Globus pallidus (tissue), 1 donor: ENCODE data around the gene C1orf74.

Experiments used
- DNase-seq: peaks from one replicate; pipeline ENCODE4 v3.0.0-alpha.2; 2015; ENCODE audit warnings: low spot score

Gene C1orf74

GRCh38 chr1:209784265-209785169, at the start of gene C1orf74:
TSS of gene C1orf74 (minus strand) at chr1:209784559. CDS start at chr1:209783634, 925 bp downstream.
- peak; percentile 97 for DNase-seq

GRCh38 chr1:209831615-209832014, 47.3 kb upstream of the C1orf74 start:
- DNase-seq: no peak

DNA sequence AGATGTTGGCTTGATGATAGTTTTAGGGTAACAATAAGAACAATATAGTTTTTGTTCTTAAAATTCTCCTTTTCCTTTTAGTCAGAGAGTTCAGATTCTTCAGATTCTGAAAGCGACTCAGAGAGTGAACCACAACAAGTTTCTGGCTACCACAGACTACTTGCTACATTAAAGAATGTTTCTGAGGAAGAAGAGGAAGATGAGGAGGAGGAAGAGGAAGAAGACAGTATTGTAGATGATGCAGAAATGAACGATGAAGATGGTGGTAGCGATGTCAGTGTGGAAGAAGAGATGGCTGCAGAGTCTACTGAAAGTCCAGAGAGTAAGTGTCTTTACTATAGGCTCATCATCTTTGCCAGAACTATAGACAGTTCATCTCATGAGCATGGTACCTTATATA, 46.4 kb upstream of the C1orf74 start:
- no peak for DNase-seq

- DNase-seq: no peak
These were observed 45.4 kb upstream of the C1orf74 start for GRCh38 chr1:209829716-209830115.

- peak; percentile 90 for DNase-seq
These were observed 43.3 kb upstream of the C1orf74 start, which contains the start of gene UTP25 for GRCh38 chr1:209827384-209828262. TSS of gene UTP25 (plus strand) at chr1:209827972. CDS start at chr1:209828064, 92 bp downstream.

- no peak for DNase-seq
These were observed 41.5 kb upstream of the C1orf74 start for GRCh38 chr1:209825591-209826434.

DNA sequence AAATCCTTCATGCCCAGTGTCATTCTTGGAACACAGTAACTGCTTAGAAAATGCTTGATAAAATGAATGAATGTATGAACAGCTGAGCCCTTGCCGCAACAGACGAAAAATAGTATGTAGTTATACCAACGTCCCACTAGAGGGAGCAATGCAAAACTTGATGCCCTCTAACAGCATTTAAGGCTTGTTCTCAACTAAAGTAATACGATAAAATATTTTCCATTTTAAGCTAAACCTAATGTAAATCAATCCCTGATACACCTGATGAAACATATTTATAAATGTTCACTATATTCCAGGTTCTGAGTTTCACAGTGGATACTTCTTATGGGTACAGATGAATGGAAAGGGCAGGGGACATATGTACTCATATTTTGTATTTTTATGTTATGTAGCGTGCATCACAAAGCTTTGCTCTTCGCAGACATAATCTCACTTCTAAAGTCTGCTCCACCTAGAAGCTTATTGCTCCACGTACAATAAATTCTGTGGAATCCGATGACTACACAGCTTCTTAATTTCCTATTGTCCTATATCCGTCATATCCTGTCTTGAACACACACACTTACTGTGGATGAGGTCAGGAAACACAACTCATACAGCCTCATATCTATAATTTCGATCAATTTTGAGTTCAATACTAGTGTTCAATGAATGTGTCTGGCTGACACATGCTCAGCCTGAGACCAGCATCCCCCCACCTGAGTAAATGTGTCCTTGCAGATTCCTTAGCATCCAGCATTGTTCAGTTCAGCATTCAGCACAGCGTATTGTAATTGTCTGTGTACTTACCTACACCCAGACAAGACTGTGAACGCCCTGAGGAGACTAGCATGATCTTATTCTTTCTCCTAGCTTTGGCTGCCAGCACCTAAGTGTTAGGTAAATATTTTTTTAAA, 39.0 kb upstream of the C1orf74 start:
- DNase-seq: peak; percentile 42

DNA sequence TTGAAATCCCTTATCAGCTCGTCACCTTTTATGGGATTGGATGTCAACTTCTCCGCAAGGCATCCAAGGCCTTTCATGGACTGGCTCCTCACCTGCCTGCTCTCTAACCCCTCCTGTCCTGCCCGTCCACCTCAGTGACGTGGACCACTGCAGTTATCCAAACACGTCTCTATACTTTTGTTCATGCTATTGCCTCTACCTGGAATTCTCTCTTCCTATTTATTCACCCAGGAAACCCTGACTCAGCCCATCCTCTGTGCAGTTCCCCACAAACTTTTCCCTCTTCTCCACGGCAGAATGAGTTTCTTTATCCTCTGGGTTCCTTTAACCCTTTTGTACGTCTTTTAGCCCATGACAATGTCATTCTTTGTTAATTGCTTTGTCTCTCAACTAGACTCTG, 38.3 kb upstream of the C1orf74 start:
- DNase-seq: no peak

GRCh38 chr1:209820986-209821385, 36.6 kb upstream of the C1orf74 start:
- DNase-seq: no peak

- DNase-seq: no peak
These were observed 34.7 kb upstream of the C1orf74 start for GRCh38 chr1:209819058-209819457.

- no peak for DNase-seq
These were observed 33.3 kb upstream of the C1orf74 start for GRCh38 chr1:209817691-209818090.

DNA sequence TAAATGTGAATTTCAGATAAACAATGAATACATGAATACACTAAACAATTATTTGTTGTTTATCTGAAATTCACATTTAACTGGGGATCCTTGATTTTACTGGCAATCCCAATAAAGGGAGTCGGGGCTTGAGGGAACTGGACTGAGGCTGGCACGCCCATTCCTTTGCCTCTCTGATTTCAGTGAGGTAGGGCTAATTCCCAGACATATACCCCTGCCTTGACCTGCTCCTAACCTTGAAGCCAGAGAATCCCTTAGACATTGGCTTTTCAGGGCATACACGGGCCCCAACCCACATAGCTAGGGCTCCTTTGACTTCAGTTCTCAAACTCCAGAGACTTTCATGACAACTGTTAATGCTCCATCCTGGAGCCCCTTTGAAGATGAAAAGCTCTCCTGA, 32.6 kb upstream of the C1orf74 start:
- DNase-seq: no peak

DNA sequence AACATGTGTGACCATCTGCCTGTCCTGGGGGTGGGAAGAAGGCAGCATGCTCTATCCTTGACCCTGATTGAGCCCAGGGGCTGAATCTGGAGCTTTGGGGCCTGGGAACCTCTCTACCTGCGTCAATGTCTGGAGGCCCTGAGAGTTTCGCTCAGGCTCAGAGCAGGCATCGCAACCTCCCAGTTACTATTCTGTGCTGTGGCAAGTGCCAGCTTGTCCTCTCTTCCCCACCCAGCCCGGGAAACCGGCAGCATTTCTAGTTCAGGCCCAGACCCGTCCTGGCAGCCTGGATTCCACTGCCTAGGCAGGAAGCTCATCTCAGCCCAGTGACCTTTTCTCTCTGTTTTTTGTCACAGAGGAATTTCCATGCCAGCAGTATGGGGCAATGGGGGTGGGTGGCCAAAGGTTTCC, 31.6 kb upstream of the C1orf74 start:
- no peak for DNase-seq

GRCh38 chr1:209815490-209815889, 31.1 kb upstream of the C1orf74 start:
- DNase-seq: no peak

GRCh38 chr1:209813902-209814301, 29.5 kb upstream of the C1orf74 start:
- DNase-seq: no peak

DNA sequence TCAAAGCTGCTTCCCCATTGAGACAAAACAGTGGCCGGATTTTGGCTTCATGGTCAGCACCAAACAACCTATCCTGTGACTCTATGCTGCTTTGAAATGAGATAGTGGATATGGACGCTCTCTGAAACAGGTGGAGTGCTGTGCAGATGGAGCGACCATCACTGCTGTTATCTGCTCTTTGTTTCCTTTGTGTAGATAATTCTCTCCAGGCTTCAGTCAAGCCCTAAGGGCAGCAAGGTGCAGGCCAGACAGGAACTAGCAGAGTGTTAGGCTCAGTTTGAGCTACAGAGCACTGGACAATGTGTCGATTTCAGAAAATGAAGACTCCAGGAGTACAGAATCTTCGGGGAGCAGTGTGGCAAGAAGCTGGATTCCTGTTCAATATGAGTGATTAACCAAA, 26.4 kb upstream of the C1orf74 start:
- no peak for DNase-seq

DNA sequence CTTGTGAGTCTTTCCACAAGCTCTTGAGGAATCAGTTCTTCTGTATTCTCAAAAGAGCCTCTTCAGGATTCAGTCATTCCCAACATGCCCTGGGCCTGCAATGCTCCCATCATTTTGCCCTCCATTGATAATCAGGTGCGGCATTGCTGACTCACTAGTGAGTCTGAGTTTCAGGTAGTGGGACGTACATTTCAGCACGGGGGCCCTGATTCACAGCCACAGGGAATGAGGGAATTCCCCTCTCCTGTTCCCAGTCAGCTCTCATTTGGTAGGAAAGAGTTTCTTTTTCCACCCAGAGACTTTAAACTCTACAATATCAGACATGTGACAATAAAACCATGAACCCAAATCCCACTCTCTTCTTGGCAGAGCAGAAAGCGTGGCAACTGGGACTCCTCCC, 25.3 kb upstream of the C1orf74 start:
- no peak for DNase-seq

- no peak for DNase-seq
These were observed 23.8 kb upstream of the C1orf74 start for GRCh38 chr1:209808059-209808581.

- DNase-seq: no peak
These were observed 23.1 kb upstream of the C1orf74 start for GRCh38 chr1:209807509-209807908.
